Loucy (cell line): ENCODE results near the gene ANKRD33B.

Experiments used
- H2AFZ ChIP-seq: fragments of 200-600 bp; sonication (generic); 2 replicates; pipeline ENCODE4 v1.6.0; 2016; ENCODE audit warnings: antibody characterized with exemption, mild to moderate bottlenecking, low read length, moderate library complexity
- H3F3A ChIP-seq: fragments of 200-600 bp; 2 replicates; pipeline ENCODE4 v1.6.0; 2016; ENCODE audit warnings: antibody characterized with exemption, low read depth, mild to moderate bottlenecking
- H3K27me3 ChIP-seq: fragments of 200-600 bp; sonication (generic); 2 replicates; pipeline ENCODE4 v1.6.1; 2014; ENCODE audit warnings: low read length, mild to moderate bottlenecking; ENCODE audit not compliant: insufficient read depth, poor library complexity, severe bottlenecking
- H3K36me3 ChIP-seq: fragments of 200-600 bp; sonication (generic); 2 replicates; pipeline ENCODE4 v1.6.1; 2016; ENCODE audit warnings: low read length; ENCODE audit not compliant: insufficient read depth
- H3K4me1 ChIP-seq: fragments of 200-600 bp; sonication (generic); 2 replicates; pipeline ENCODE4 v1.5.1; 2014; ENCODE audit warnings: low read length, mild to moderate bottlenecking; ENCODE audit not compliant: insufficient read depth, poor library complexity, severe bottlenecking
- H3K4me2 ChIP-seq: fragments of 200-600 bp; sonication (generic); 2 replicates; pipeline ENCODE4 v1.6.0; 2014; ENCODE audit warnings: antibody characterized with exemption, low read length, low read depth, mild to moderate bottlenecking; ENCODE audit not compliant: poor library complexity, severe bottlenecking
- H3K4me3 ChIP-seq: fragments of 200-600 bp; sonication (generic); 2 replicates; pipeline ENCODE4 v1.5.1; 2014; ENCODE audit warnings: low read length, mild to moderate bottlenecking, mixed read lengths; ENCODE audit not compliant: poor library complexity, severe bottlenecking
- H3K79me2 ChIP-seq: fragments of 200-600 bp; sonication (generic); 2 replicates; pipeline ENCODE4 v1.6.1; 2014; ENCODE audit warnings: low read length; ENCODE audit not compliant: insufficient read depth
- H3K9ac ChIP-seq: fragments of 200-600 bp; sonication (generic); 2 replicates; pipeline ENCODE4 v1.6.0; 2014; ENCODE audit warnings: mild to moderate bottlenecking, low read depth, low read length, moderate library complexity; ENCODE audit not compliant: poor library complexity, severe bottlenecking
- H3K9me2 ChIP-seq: fragments of 200-600 bp; sonication (generic); replicated peaks from 2 replicates; pipeline ENCODE4 v1.6.1; 2016; ENCODE audit warnings: low read depth, low read length, mixed read lengths
- H3K9me3 ChIP-seq: fragments of 200-600 bp; sonication (generic); 2 replicates; pipeline ENCODE4 v1.6.1; 2014; ENCODE audit warnings: mild to moderate bottlenecking, antibody characterized with exemption, low read length, low read depth; ENCODE audit not compliant: insufficient read depth
- H4K20me1 ChIP-seq: fragments of 200-600 bp; sonication (generic); 2 replicates; pipeline ENCODE4 v1.6.0; 2014; ENCODE audit warnings: antibody characterized with exemption, low read length, mild to moderate bottlenecking; ENCODE audit not compliant: insufficient read depth, poor library complexity, severe bottlenecking
- EZH2phosphoT487 ChIP-seq: fragments of 200-600 bp; IDR thresholded peaks from 2 replicates; pipeline ENCODE4 v1.6.1; 2018; ENCODE audit warnings: antibody characterized with exemption, mild to moderate bottlenecking, moderate library complexity, borderline replicate concordance
- TF ChIP-seq, protein P1 (sequence below): fragments of 200-600 bp; sonication (generic); conservative IDR thresholded peaks from 2 replicates; pipeline ENCODE4 v1.5.1; 2014; ENCODE audit warnings: mild to moderate bottlenecking, antibody characterized with exemption, low read length

ANKRD33B gene

DNA sequence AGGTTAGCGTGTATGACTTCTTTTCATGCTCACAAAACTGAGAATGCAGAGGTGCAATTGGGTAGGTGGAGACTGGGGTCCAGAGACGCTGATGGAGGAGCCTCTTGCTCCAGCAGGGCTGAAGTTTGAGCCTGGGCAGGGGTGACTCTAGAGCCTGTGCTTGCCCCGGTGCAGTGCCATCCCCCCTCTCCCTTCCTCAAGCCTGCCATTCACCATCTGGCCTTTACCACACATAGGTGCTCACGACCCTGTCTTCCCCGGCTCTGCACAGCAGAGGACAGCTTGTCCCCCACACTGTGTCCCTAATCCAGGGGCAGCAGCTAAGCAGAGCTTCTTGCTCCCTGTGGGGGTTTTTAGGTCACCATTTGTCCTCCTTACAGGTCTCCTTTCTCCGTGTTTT is 110.7 kb downstream of the ANKRD33B start:
- H3K27me3 ChIP-seq, result no peaks in the 10 kb centered on the region
- H3K36me3 ChIP-seq, result peaks cover 23% of the 10 kb centered on the region; the same call in 1 of the 2 replicates
- no peaks in the 10 kb centered on the region for H3K9me2 ChIP-seq
- H4K20me1 ChIP-seq, result no peaks in the 10 kb centered on the region
- no peaks in the 10 kb centered on the region for H3K4me1 ChIP-seq
- H3K4me2 ChIP-seq, result no peak overlapping the region
- no peak overlapping the region for H2AFZ ChIP-seq
- H3F3A ChIP-seq, result no peaks in the 10 kb centered on the region
- no peak overlapping the region for H3K4me3 ChIP-seq
- no peak for TF ChIP-seq EZH2phosphoT487
- TF ChIP-seq, protein P1, sequence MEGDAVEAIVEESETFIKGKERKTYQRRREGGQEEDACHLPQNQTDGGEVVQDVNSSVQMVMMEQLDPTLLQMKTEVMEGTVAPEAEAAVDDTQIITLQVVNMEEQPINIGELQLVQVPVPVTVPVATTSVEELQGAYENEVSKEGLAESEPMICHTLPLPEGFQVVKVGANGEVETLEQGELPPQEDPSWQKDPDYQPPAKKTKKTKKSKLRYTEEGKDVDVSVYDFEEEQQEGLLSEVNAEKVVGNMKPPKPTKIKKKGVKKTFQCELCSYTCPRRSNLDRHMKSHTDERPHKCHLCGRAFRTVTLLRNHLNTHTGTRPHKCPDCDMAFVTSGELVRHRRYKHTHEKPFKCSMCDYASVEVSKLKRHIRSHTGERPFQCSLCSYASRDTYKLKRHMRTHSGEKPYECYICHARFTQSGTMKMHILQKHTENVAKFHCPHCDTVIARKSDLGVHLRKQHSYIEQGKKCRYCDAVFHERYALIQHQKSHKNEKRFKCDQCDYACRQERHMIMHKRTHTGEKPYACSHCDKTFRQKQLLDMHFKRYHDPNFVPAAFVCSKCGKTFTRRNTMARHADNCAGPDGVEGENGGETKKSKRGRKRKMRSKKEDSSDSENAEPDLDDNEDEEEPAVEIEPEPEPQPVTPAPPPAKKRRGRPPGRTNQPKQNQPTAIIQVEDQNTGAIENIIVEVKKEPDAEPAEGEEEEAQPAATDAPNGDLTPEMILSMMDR, result no peak
- H3K79me2 ChIP-seq, result no peaks in the 10 kb centered on the region
- H3K9me3 ChIP-seq, result no peaks in the 10 kb centered on the region
- H3K9ac ChIP-seq, result no peak overlapping the region

DNA sequence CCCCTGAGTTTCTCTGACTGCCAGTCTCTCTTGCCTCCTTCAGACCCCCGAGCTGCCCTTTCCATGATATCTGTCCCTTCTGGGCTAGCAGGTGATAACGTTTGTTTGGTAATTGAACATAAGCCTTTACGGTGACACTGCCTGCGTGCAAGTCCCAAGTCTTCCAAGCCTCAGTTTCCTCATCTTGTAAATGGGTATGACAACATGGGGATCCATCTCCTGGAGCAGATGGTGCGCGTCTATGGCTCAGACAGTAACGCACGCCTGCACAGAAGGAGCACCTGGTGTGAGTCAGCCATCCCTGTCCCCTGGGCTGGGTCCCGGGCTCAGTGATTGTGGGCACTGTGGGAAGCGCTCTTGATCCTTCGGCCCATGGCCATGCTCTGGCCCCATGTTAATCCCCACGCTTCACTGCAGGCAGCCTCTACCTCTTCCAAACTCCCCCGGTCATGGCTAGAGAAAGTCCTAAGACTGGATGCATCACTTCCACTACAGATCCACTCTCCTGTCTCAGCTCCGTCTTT is 111.4 kb downstream of the ANKRD33B start:
- no peak overlapping the region for H3K4me3 ChIP-seq
- H3K4me1 ChIP-seq, result no peaks in the 10 kb centered on the region
- H3K9ac ChIP-seq, result no peak overlapping the region
- H2AFZ ChIP-seq, result no peak overlapping the region
- H3K27me3 ChIP-seq, result no peaks in the 10 kb centered on the region
- H4K20me1 ChIP-seq, result no peaks in the 10 kb centered on the region
- H3F3A ChIP-seq, result no peaks in the 10 kb centered on the region
- H3K9me3 ChIP-seq, result no peaks in the 10 kb centered on the region
- no peaks in the 10 kb centered on the region for H3K79me2 ChIP-seq
- peaks cover 29% of the 10 kb centered on the region; the same call in 1 of the 2 replicates for H3K36me3 ChIP-seq
- H3K4me2 ChIP-seq, result no peak overlapping the region
- no peak for TF ChIP-seq EZH2phosphoT487
- TF ChIP-seq, protein P1, result no peak
- no peaks in the 10 kb centered on the region for H3K9me2 ChIP-seq

DNA sequence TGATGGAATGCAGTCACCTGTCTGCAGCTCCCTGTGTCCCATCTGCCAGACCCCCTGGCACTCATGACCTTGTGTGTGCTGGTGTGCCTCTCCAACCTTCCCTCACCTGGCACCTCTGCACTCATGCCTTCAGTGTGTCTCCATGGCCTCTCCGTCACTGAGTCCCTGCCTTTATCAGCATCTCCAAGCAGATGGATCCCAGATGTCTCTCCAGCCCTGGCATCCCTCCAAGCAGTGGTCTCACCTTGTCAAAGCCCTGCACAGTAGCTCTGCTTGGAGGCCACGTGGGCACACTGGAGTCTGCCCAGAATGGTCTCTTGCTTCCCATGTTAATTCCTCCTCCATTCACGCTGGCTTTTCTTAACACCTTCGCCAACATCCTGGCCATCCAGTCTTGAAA is 112.4 kb downstream of the ANKRD33B start:
- no peak overlapping the region for H3K4me3 ChIP-seq
- H3K9ac ChIP-seq, result no peak overlapping the region
- H4K20me1 ChIP-seq, result no peaks in the 10 kb centered on the region
- no peaks in the 10 kb centered on the region for H3K9me3 ChIP-seq
- peaks cover 39% of the 10 kb centered on the region; the same call in 1 of the 2 replicates for H3K36me3 ChIP-seq
- H3F3A ChIP-seq, result no peaks in the 10 kb centered on the region
- no peaks in the 10 kb centered on the region for H3K9me2 ChIP-seq
- no peak overlapping the region for H2AFZ ChIP-seq
- H3K27me3 ChIP-seq, result no peaks in the 10 kb centered on the region
- no peaks in the 10 kb centered on the region for H3K79me2 ChIP-seq
- no peaks in the 10 kb centered on the region for H3K4me1 ChIP-seq
- no peak overlapping the region for H3K4me2 ChIP-seq
- TF ChIP-seq, protein P1, result no peak
